GM23338 (cell line): ENCODE data around the gene PDZD8.

ENCODE experiments used
- EZH2 ChIP-seq: fragments of 200-600 bp; sonication (generic); IDR thresholded peaks from one replicate; pipeline ENCODE4 v1.8.0; 2017; ENCODE audit warnings: antibody characterized with exemption, mild to moderate bottlenecking, low read depth; ENCODE audit not compliant: unreplicated experiment
- TF ChIP-seq, protein P1 (sequence below), 2 experiments: fragments of 200-600 bp in 1 of 2; sonication (generic) in 1 of 2; conservative IDR thresholded peaks; 2 replicates each; pipeline versions ENCODE4 v1.5.1 to v1.6.1; 2016 to 2017; ENCODE audit warnings: antibody characterized with exemption in 2 of 2, low read depth in 2 of 2, mild to moderate bottlenecking in 2 of 2, moderate library complexity in 1 of 2
- TF ChIP-seq, protein P2 (sequence below): IDR thresholded peaks from one replicate; pipeline ENCODE4 v1.6.1; 2018; ENCODE audit warnings: antibody characterized with exemption; ENCODE audit not compliant: unreplicated experiment

DNA sequence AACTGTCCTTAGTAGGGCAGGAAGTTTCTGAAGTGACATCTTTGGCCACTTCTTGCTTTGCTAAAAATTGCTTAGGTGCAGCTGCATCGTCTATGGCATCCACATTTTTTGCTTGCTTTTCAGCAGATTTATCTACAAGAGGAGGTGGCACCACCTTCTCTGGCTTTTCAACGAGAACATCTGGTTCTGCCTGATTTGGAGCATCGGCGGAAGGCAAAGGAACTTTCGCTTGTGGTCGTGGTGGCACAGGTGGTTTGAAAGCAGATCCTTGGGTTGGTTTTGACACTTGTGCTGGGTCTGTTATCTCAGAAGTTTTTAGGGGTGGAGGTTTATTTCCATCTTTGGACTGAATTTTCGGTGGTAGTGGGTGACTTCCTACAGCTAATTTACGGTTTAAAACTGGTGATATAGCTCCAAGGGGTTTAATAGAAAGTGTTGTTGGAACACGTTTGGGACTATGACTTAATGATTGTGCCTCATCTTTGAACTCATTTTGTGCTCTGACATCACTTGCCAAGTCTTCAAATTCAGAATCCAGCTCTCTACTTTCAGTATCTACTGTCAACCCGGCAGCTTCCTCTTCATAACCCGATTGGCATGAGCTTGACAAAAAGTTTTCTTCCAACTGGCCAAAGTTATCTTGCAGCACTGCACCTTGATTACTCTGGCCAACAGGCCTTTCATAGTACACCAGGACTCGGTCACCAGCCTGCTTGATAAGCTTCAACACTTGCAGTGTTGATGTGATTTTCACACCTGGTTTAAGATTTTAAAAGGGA is 90.3 kb downstream of the PDZD8 start:
- TF ChIP-seq, protein P1, sequence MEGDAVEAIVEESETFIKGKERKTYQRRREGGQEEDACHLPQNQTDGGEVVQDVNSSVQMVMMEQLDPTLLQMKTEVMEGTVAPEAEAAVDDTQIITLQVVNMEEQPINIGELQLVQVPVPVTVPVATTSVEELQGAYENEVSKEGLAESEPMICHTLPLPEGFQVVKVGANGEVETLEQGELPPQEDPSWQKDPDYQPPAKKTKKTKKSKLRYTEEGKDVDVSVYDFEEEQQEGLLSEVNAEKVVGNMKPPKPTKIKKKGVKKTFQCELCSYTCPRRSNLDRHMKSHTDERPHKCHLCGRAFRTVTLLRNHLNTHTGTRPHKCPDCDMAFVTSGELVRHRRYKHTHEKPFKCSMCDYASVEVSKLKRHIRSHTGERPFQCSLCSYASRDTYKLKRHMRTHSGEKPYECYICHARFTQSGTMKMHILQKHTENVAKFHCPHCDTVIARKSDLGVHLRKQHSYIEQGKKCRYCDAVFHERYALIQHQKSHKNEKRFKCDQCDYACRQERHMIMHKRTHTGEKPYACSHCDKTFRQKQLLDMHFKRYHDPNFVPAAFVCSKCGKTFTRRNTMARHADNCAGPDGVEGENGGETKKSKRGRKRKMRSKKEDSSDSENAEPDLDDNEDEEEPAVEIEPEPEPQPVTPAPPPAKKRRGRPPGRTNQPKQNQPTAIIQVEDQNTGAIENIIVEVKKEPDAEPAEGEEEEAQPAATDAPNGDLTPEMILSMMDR (conservative IDR thresholded peaks at IDR 0.05; ENCODE audit: low read depth in 2 of 2): no peak
- TF ChIP-seq EZH2: no peak
- TF ChIP-seq, protein P2, sequence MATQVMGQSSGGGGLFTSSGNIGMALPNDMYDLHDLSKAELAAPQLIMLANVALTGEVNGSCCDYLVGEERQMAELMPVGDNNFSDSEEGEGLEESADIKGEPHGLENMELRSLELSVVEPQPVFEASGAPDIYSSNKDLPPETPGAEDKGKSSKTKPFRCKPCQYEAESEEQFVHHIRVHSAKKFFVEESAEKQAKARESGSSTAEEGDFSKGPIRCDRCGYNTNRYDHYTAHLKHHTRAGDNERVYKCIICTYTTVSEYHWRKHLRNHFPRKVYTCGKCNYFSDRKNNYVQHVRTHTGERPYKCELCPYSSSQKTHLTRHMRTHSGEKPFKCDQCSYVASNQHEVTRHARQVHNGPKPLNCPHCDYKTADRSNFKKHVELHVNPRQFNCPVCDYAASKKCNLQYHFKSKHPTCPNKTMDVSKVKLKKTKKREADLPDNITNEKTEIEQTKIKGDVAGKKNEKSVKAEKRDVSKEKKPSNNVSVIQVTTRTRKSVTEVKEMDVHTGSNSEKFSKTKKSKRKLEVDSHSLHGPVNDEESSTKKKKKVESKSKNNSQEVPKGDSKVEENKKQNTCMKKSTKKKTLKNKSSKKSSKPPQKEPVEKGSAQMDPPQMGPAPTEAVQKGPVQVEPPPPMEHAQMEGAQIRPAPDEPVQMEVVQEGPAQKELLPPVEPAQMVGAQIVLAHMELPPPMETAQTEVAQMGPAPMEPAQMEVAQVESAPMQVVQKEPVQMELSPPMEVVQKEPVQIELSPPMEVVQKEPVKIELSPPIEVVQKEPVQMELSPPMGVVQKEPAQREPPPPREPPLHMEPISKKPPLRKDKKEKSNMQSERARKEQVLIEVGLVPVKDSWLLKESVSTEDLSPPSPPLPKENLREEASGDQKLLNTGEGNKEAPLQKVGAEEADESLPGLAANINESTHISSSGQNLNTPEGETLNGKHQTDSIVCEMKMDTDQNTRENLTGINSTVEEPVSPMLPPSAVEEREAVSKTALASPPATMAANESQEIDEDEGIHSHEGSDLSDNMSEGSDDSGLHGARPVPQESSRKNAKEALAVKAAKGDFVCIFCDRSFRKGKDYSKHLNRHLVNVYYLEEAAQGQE: no peak
